B cell (primary cell): ENCODE data around the gene ERCC2. TPM values are rescaled to one million over a fixed set of nuclear protein-coding genes. Genes with fewer than 3 reads are reported as not detected.

Experiments used
- ATAC-seq: fragments of 200-7000 bp; cut with Tn5 transposase; one replicate; pipeline ENCODE4 v1.10.0; 2021; ENCODE audit warnings: low read depth, mild to moderate bottlenecking, moderate number of reproducible peaks, moderate library complexity
- CTCF ChIA-PET: fragments of 350-600 bp; sonication (Branson Sonifier 250); formaldehyde crosslinking; loops from one replicate; lab custom pipeline; 2021; ENCODE audit warnings: antibody characterized with exemption, inconsistent platforms; lab: Charles Lee
- POLR2A ChIA-PET: fragments of 350-600 bp; sonication (Branson Sonifier 250); formaldehyde crosslinking; loops from one replicate; lab custom pipeline; 2021; ENCODE audit warnings: antibody characterized with exemption; lab: Charles Lee
- DNase-seq: peaks from one replicate; pipeline ENCODE4 v3.0.0; 2013
- H2AFZ ChIP-seq: 2 replicates; pipeline ENCODE4 v1.6.1; 2012; ENCODE audit warnings: mild to moderate bottlenecking, low read depth, low read length; ENCODE audit not compliant: insufficient read depth, poor library complexity, severe bottlenecking
- H3K27ac ChIP-seq, 2 donors: 1 replicate in 1 of 2; 2 replicates in 1 of 2; pipeline ENCODE4 v1.5.1; 2012 to 2013; ENCODE audit warnings: low read length in 2 of 2, mild to moderate bottlenecking in 2 of 2, moderate library complexity in 1 of 2
- H3K27me3 ChIP-seq, 4 experiments: fragments of 200-600 bp in 1 of 4; sonication (generic) in 1 of 4; replicated peaks in 1 of 4; 1 replicate in 2 of 4; 2 replicates in 2 of 4; pipeline versions ENCODE4 v1.6.1 to v1.7.0; 2013 to 2016; ENCODE audit warnings: low read length in 3 of 4, mild to moderate bottlenecking in 2 of 4, mixed read lengths in 1 of 4, moderate library complexity in 1 of 4; ENCODE audit not compliant: insufficient read depth in 4 of 4, control insufficient read depth in 3 of 4; ENCODE audit errors: control extremely low read depth in 1 of 4
- H3K36me3 ChIP-seq, 2 experiments: replicated peaks in 1 of 2; 1 replicate in 1 of 2; 2 replicates in 1 of 2; pipeline versions ENCODE4 v1.6.1 to v1.7.1; 2013; ENCODE audit warnings: low read length in 1 of 2; ENCODE audit not compliant: insufficient read depth in 2 of 2, control insufficient read depth in 1 of 2; ENCODE audit errors: control extremely low read depth in 1 of 2, extremely low read depth in 1 of 2
- H3K4me1 ChIP-seq, 2 donors: fragments of 200-600 bp in 1 of 2; sonication (generic) in 1 of 2; 1 replicate in 1 of 2; 2 replicates in 1 of 2; pipeline versions ENCODE4 v1.5.1 to v1.6.1; 2013 to 2017; ENCODE audit warnings: low read length in 2 of 2; ENCODE audit not compliant: control insufficient read depth in 2 of 2, insufficient read depth in 2 of 2
- H3K4me2 ChIP-seq: replicated peaks from 2 replicates; pipeline ENCODE3; 2012; ENCODE audit warnings: mild to moderate bottlenecking, low read depth, low read length; ENCODE audit not compliant: poor library complexity, severe bottlenecking
- H3K4me3 ChIP-seq, 5 experiments: fragments of 200-600 bp in 1 of 5; sonication (generic) in 1 of 5; 1 replicate in 3 of 5; 2 replicates in 2 of 5; pipeline versions ENCODE4 v1.5.1 to v1.7.0; 2011 to 2016; ENCODE audit warnings: low read length in 4 of 5, mild to moderate bottlenecking in 4 of 5, low read depth in 2 of 5, control low read depth in 1 of 5, moderate library complexity in 1 of 5; ENCODE audit not compliant: insufficient read depth in 1 of 5; ENCODE audit errors: control extremely low read depth in 1 of 5, extremely low read depth in 1 of 5
- H3K79me2 ChIP-seq: fragments of 200-600 bp; sonication (generic); one replicate; pipeline ENCODE4 v1.6.0; 2016; ENCODE audit warnings: low read length; ENCODE audit not compliant: control insufficient read depth, insufficient read depth
- H3K9ac ChIP-seq: fragments of 200-600 bp; sonication (generic); 2 replicates; pipeline ENCODE4 v1.6.1; 2017; ENCODE audit warnings: mild to moderate bottlenecking, low read length, moderate library complexity
- H3K9me3 ChIP-seq, 3 donors: one replicate each; pipeline versions ENCODE4 v1.6.1 to v1.7.1; 2013; ENCODE audit warnings: low read length in 2 of 3; ENCODE audit not compliant: control insufficient read depth in 2 of 3, insufficient read depth in 1 of 3; ENCODE audit errors: control extremely low read depth in 1 of 3
- H4K20me1 ChIP-seq: 2 replicates; pipeline ENCODE4 v1.6.0; 2012; ENCODE audit warnings: mild to moderate bottlenecking, low read length; ENCODE audit not compliant: insufficient read depth, control insufficient read depth, poor library complexity, severe bottlenecking
- H3K27ac Mint-ChIP-seq: one replicate; pipeline ENCODE4 v1.8.0; 2021; ENCODE audit warnings: mixed read lengths
- H3K27me3 Mint-ChIP-seq: one replicate; pipeline ENCODE4 v1.8.0; 2021; ENCODE audit warnings: mixed read lengths
- H3K4me1 Mint-ChIP-seq: one replicate; pipeline ENCODE4 v1.8.0; 2021; ENCODE audit warnings: mixed read lengths
- H3K4me3 Mint-ChIP-seq: one replicate; pipeline ENCODE4 v1.8.0; 2021; ENCODE audit warnings: mixed read lengths
- H3K9me3 Mint-ChIP-seq: one replicate; pipeline ENCODE4 v1.8.0; 2022; ENCODE audit warnings: mixed read lengths; ENCODE audit not compliant: insufficient read depth
- CTCF ChIP-seq: fragments of 200-600 bp; IDR thresholded peaks from one replicate; pipeline ENCODE4 v1.8.0; 2022; ENCODE audit warnings: antibody characterized with exemption, mild to moderate bottlenecking
- EZH2 ChIP-seq: IDR thresholded peaks from 2 replicates; pipeline ENCODE4 v1.6.1; 2012; ENCODE audit warnings: borderline replicate concordance, low read depth, mild to moderate bottlenecking, moderate library complexity, low read length; ENCODE audit not compliant: insufficient read depth, poor library complexity, severe bottlenecking
- WGBS: methylation state at CpG from one replicate; pipeline ENCODE4 v1.1.5; 2013; ENCODE audit warnings: missing lambda C conversion rate; ENCODE audit not compliant: insufficient coverage; 5-methylcytosine and 5-hydroxymethylcytosine counted together
- intact Hi-C: fragments of 100-400 bp; cut with micrococcal nuclease; formaldehyde crosslinking; loops from one replicate; pipeline ENCODE4 v1.10.0; 2022
- polyA plus RNA-seq: library from polyadenylated mRNA; depleted of rRNA; stranded (reverse); fragments of >200 nt; gene quantifications from 2 replicates; pipeline ENCODE4 v1.2.3, GENCODE V29; 2012
- total RNA-seq, 2 donors: library from RNA; stranded (reverse); fragments of 120-200 nt in 1 of 2; gene quantifications; 1 replicate in 1 of 2; 2 replicates in 1 of 2; pipeline versions ENCODE4 v1.2.3 to v1.2.4, GENCODE V29; 2013 to 2022

ERCC2 gene
- total and polyA plus RNA-seq, 2 donors (not counting 1 experiment from before 2014, with no cell fraction given), result 20.8 to 26.5 TPM

GRCh38 chr19:45327404-45328143, 42.8 kb downstream of the ERCC2 start:
- no peak overlapping the region for H2AFZ ChIP-seq

More at GRCh38 chr19:45327404-45328143, 42.8 kb downstream of the ERCC2 start:
- POLR2A ChIA-PET, result interaction anchor here (0.8 kb wide), 1 partner anchor 8 kb away, joined by 3 read pairs; no protein-coding TSS in a partner anchor
- H3K27ac ChIP-seq, result no peak overlapping the region
- no peaks in the 10 kb centered on the region for H3K9me3 ChIP-seq
- H3K27me3 Mint-ChIP-seq, result peaks cover 15% of the 10 kb centered on the region
- H3K9ac ChIP-seq, result no peak overlapping the region
- H3K36me3 ChIP-seq, result no peaks in the 10 kb centered on the region
- H3K4me3 Mint-ChIP-seq, result no peak overlapping the region
- H3K27me3 ChIP-seq, result peaks cover 0 to 19% (median 8%) of the 10 kb centered on the region in 4 experiments
- CTCF ChIA-PET, result interaction anchor here (1.1 to 1.3 kb wide), 2 partner anchors 10 to 11 kb away, joined by 4 read pairs; no protein-coding TSS in a partner anchor
- H3K4me1 Mint-ChIP-seq, result peaks cover 2% of the 10 kb centered on the region
- H3K79me2 ChIP-seq, result no peaks in the 10 kb centered on the region
- H3K4me1 ChIP-seq, result peaks cover 0 to 4% of the 10 kb centered on the region in 2 donors
- no peak overlapping the region for H3K27ac Mint-ChIP-seq
- H4K20me1 ChIP-seq, result no peaks in the 10 kb centered on the region
- ATAC-seq (no peak), DNase-seq (no peak)
- WGBS, result 68% methylated on average over 7 of the region's 13 CpGs
- H3K9me3 Mint-ChIP-seq, result no peaks in the 10 kb centered on the region
- intact Hi-C loops, result no loop called here
- H3K4me3 ChIP-seq, result no peak overlapping the region
- no peak overlapping the region for H3K4me2 ChIP-seq
- TF ChIP-seq EZH2 (no peak), CTCF (no peak)
